ENCODE measurements around the gene CYTIP. TPM values are rescaled to one million over a fixed set of nuclear protein-coding genes. Genes with fewer than 3 reads are reported as not detected.

The CYTIP gene
- polyA plus RNA-seq, 3 donors = 61.9 to 188 (median 83.5) TPM

DNA sequence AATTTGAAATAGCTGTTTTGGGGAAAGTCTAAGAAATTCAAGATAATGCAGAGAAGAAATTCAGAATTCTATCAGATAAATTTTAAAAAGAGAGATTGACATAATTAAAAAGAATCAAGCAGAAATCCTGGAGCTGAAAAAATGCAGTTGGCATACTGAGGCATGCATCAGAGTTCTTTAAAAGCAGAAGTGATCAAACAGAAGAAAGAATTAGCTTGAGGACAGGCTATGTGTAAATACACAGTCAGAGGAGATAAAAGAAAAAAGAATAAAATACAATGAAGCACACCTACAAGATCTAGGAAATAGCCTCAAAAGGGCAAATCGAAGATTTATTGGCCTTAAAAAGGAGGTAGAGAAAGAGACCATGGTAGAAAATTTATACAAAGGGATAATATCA lies 57.1 kb downstream of the CYTIP start:
- WGBS (ENCODE audit: insufficient coverage) = no CpG with 5 or more reads among the region's 1 CpG

DNA sequence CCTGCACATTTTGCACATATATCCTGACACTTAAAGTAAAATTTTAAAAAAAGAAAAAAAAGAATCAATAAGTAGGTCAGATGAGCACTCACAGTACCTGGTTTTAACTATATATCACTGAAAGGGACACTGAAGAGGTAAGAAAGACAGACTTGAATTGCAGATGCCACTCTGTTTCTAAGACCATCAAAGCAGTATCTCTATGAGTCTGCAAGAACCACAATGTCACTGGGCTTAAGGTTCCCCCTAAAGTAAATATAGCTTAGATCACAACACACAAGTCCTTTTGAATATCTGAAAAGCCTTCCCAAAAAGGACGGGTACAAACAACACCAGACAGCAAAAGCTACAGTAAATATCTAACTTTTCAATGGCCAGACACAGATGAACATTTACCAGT lies 57.6 kb downstream of the CYTIP start:
- Histone ChIP-seq H3K4me2 (replicated peaks; ENCODE audit: extremely low read depth, low read length, poor library complexity, severe bottlenecking) (no peak overlapping the region), H3K36me3 (replicated peaks in 1 of 2; ENCODE audit: control insufficient read depth in 1 of 2, insufficient read depth in 2 of 2, low read length in 2 of 2) (no peaks in the 10 kb centered on the region), H2AFZ (ENCODE audit: insufficient read depth, low read depth, low read length, poor library complexity, severe bottlenecking) (no peak overlapping the region), H3K79me2 (ENCODE audit: insufficient read depth, low read length) (no peaks in the 10 kb centered on the region), H3K9me3 (replicated peaks in 1 of 2; ENCODE audit: control insufficient read depth in 1 of 2, insufficient read depth in 1 of 2, low read length in 2 of 2) (no peaks in the 10 kb centered on the region), H3K27ac (ENCODE audit: low read depth in 1 of 2, low read length in 2 of 2) (no peak overlapping the region), H3K27me3 (ENCODE audit: control insufficient read depth in 2 of 2, insufficient read depth in 2 of 2, low read length in 2 of 2) (no peaks in the 10 kb centered on the region), H3K9ac (ENCODE audit: insufficient read depth, low read length, poor library complexity, severe bottlenecking) (no peak overlapping the region), H3K4me3 (replicated peaks in 1 of 3; ENCODE audit: low read depth in 2 of 3, low read length in 3 of 3) (no peak overlapping the region), H3K4me1 (ENCODE audit: control insufficient read depth in 1 of 2, insufficient read depth in 2 of 2, low read length in 2 of 2) (no peaks in the 10 kb centered on the region), H4K20me1 (ENCODE audit: insufficient read depth, low read length) (no peaks in the 10 kb centered on the region)
- Mint-ChIP-seq H3K36me3 (no peaks in the 10 kb centered on the region), H3K9me3 (peaks cover 2 to 17% (median 7%) of the 10 kb centered on the region in 7 donors), H3K4me1 (no peaks in the 10 kb centered on the region), H3K4me3 (no peak overlapping the region), H3K27me3 (ENCODE audit: low read depth in 3 of 3) (peaks cover 0 to 2% (median 2%) of the 10 kb centered on the region in 3 donors), H3K27ac (no peak overlapping the region)
- intact Hi-C loops (cut with micrococcal nuclease) = no loop called here
- no peak for DNase-seq
- 86% methylated on average over 1 of the region's 1 CpG for WGBS (ENCODE audit: insufficient coverage)
- TF ChIP-seq, protein P1, sequence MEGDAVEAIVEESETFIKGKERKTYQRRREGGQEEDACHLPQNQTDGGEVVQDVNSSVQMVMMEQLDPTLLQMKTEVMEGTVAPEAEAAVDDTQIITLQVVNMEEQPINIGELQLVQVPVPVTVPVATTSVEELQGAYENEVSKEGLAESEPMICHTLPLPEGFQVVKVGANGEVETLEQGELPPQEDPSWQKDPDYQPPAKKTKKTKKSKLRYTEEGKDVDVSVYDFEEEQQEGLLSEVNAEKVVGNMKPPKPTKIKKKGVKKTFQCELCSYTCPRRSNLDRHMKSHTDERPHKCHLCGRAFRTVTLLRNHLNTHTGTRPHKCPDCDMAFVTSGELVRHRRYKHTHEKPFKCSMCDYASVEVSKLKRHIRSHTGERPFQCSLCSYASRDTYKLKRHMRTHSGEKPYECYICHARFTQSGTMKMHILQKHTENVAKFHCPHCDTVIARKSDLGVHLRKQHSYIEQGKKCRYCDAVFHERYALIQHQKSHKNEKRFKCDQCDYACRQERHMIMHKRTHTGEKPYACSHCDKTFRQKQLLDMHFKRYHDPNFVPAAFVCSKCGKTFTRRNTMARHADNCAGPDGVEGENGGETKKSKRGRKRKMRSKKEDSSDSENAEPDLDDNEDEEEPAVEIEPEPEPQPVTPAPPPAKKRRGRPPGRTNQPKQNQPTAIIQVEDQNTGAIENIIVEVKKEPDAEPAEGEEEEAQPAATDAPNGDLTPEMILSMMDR (IDR thresholded peaks at IDR 0.05) = no peak

More for the DNA sequence above, 57.1 kb downstream of the CYTIP start:
- H3K9me3 Mint-ChIP-seq = peaks cover 2 to 17% (median 8%) of the 10 kb centered on the region in 7 donors
- Histone ChIP-seq H3K27me3 (ENCODE audit: control insufficient read depth in 2 of 2, insufficient read depth in 2 of 2, low read length in 2 of 2) (no peaks in the 10 kb centered on the region), H3K79me2 (ENCODE audit: insufficient read depth, low read length) (no peaks in the 10 kb centered on the region), H3K27ac (ENCODE audit: low read depth in 1 of 2, low read length in 2 of 2) (no peak overlapping the region), H4K20me1 (ENCODE audit: insufficient read depth, low read length) (no peaks in the 10 kb centered on the region), H3K4me2 (replicated peaks; ENCODE audit: extremely low read depth, low read length, poor library complexity, severe bottlenecking) (no peak overlapping the region), H3K9me3 (replicated peaks in 1 of 2; ENCODE audit: control insufficient read depth in 1 of 2, insufficient read depth in 1 of 2, low read length in 2 of 2) (no peaks in the 10 kb centered on the region), H3K9ac (ENCODE audit: insufficient read depth, low read length, poor library complexity, severe bottlenecking) (no peak overlapping the region), H2AFZ (ENCODE audit: insufficient read depth, low read depth, low read length, poor library complexity, severe bottlenecking) (no peak overlapping the region), H3K4me3 (replicated peaks in 1 of 3; ENCODE audit: low read depth in 2 of 3, low read length in 3 of 3) (no peak overlapping the region), H3K4me1 (ENCODE audit: control insufficient read depth in 1 of 2, insufficient read depth in 2 of 2, low read length in 2 of 2) (no peaks in the 10 kb centered on the region), H3K36me3 (replicated peaks in 1 of 2; ENCODE audit: control insufficient read depth in 1 of 2, insufficient read depth in 2 of 2, low read length in 2 of 2) (no peaks in the 10 kb centered on the region)
- no peak for DNase-seq
- H3K4me1 Mint-ChIP-seq = no peaks in the 10 kb centered on the region
- no peak overlapping the region for H3K27ac Mint-ChIP-seq
- TF ChIP-seq, protein P1 (IDR thresholded peaks at IDR 0.05) = no peak
- peaks cover 0 to 2% (median 2%) of the 10 kb centered on the region in 3 donors for H3K27me3 Mint-ChIP-seq (ENCODE audit: low read depth in 3 of 3)
- no peak overlapping the region for H3K4me3 Mint-ChIP-seq
- intact Hi-C loops (cut with micrococcal nuclease) = no loop called here
- H3K36me3 Mint-ChIP-seq = no peaks in the 10 kb centered on the region
